Activated CD4-positive, CD25-positive, alpha-beta regulatory T cell treated with anti-CD3 and anti-CD28 coated beads, Interleukin-2, amount 50 U/mL, for 24 hours (primary cell): Measurements from ENCODE around the gene FN3KRP.

ENCODE experiments used
- ATAC-seq, 2 donors: fragments of 150-1000 bp; cut with Tn5 transposase; one replicate each; pipeline ENCODE4 v1.10.0; 2021; ENCODE audit warnings: mild to moderate bottlenecking in 1 of 2, moderate library complexity in 1 of 2

FN3KRP gene

GRCh38 chr17:82687871-82688270 lies 28.6 kb upstream of the FN3KRP start:
- no peak for ATAC-seq

- no peak for ATAC-seq
These were observed 27.4 kb upstream of the FN3KRP start for GRCh38 chr17:82689077-82689476.

GRCh38 chr17:82690786-82691489 lies 25.6 kb upstream of the FN3KRP start:
- ATAC-seq, result no peak

DNA sequence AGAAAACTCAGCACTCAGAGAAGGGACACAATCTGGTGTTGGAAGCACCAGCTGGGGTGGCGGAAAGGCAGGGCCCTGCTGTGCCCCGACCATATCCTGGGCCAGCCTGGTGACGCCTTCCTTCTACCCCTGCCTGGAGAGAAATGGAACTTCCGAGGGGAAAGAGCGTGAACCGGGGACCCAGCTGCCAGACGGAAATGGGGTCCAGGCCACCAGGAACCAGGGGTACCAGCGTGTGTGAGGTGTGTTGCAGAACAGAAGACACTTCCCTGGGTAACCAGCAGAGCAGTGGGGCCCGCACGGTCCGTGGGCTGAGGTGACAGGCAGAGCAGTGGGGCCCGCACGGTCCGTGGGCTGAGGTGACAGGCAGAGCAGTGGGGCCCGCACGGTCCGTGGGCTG lies 24.8 kb upstream of the FN3KRP start:
- no peak for ATAC-seq

GRCh38 chr17:82692268-82692667 lies 24.2 kb upstream of the FN3KRP start:
- ATAC-seq, result no peak

GRCh38 chr17:82693168-82693867 lies 23.2 kb upstream of the FN3KRP start:
- no peak for ATAC-seq

DNA sequence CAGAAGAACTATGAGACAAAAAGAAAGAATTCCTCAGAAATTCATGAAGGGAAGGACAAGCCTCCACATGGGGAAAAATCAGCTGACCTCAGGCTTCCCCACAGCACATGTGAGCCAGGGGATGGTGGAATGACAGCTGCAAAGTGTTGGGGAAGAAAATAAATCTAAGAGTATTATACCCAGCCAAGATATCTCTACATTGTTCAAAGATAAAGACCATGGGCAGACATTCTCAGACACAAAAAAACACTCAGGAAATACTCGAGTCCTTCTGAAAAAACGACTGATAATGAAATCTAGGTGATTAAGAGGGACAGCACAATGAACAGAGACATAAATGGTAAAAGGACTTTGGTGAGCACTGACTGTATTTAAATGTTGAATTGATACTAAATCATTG lies 21.9 kb upstream of the FN3KRP start:
- no peak for ATAC-seq

DNA sequence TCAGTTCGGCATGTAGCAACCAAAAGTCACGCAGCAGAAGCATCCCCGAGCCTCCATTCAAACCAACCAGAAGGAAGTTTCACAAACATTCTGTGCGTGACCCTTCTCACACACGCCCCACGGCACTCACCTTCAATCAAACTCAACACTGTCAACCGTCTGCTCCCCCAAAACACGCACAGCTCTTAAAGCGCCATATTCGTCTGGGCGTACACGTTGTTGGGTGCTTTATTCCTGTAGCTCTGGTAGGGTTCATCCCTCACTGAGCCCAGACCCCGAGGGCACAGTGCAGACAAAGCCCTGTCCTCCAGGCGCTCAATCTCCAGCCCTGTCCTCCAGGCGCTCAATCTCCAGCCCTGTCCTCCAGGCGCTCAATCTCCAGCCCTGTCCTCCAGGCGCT lies 20.2 kb upstream of the FN3KRP start:
- ATAC-seq, result no peak

GRCh38 chr17:82696916-82697807 lies 19.3 kb upstream of the FN3KRP start:
- no peak for ATAC-seq

DNA sequence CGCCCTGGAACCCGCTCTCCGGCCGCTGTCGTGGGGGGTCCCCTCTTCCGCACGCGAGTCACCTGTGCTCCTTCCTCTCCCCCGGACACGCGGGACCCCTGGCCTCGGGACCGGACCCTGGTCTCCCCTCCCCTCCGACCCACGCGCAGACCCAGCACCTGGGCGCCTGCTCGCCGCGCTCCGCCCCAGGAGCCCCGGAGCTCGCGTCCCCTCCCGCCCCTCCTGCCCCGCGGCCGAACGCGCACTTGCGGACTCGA lies 18.8 kb upstream of the FN3KRP start:
- no peak for ATAC-seq

DNA sequence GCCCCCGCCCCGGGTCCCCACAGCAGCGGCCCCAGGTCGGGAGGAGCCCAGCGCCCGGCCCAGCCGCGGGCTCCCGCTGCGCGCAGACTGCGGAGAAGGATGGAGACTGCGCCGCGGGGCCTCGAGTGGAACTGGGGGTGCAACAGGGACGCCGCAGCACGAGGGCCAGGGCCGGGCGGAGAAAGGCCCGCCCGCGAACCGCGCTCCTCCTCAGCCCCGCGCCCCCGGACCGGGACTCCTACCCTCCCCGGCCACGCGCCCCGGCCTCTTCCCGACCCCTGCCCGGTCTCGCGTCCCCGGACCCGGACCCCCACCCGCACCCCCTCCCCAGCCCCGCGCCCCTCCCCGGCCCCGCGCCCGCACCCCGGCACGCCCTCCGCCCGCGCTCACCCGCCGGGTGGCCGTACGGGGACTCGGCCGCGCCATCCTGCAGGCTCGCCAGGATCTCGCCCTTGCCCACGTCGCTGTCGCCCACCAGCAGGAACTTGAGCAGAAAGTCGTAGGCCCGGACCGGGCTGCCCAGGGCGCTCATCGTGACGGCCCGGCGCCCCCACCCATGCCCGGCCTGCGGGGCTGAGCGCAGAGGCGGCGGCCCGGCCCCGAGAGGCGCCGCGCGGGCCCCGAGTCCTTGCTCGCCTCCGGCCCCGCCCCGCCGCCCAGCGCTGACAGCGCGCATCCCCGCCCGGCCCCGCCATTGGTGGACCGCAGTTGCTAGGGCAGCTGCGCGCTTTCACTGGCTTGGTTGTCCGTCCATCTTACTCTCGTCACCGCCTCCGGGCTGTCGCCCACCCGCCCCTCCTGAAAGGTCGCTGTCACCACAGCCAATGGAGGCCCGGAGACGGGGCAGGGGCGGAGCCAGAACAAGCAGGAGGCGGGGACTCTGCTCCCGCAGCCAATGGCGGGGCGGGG lies 18.2 kb upstream of the FN3KRP start, which contains the start of gene RAB40B:
Gene RAB40B (minus strand): TSS at position 634 of the 909 bp plus-strand sequence. CDS start 102 bp downstream, at position 532.
- peak; percentile 97 to 99 for ATAC-seq

GRCh38 chr17:82698974-82699442 lies 17.5 kb upstream of the FN3KRP start:
- no peak for ATAC-seq

- ATAC-seq, result no peak
These were observed 17.0 kb upstream of the FN3KRP start for GRCh38 chr17:82699551-82699950.

- ATAC-seq, result no peak
These were observed 14.1 kb upstream of the FN3KRP start for GRCh38 chr17:82702231-82702927.

DNA sequence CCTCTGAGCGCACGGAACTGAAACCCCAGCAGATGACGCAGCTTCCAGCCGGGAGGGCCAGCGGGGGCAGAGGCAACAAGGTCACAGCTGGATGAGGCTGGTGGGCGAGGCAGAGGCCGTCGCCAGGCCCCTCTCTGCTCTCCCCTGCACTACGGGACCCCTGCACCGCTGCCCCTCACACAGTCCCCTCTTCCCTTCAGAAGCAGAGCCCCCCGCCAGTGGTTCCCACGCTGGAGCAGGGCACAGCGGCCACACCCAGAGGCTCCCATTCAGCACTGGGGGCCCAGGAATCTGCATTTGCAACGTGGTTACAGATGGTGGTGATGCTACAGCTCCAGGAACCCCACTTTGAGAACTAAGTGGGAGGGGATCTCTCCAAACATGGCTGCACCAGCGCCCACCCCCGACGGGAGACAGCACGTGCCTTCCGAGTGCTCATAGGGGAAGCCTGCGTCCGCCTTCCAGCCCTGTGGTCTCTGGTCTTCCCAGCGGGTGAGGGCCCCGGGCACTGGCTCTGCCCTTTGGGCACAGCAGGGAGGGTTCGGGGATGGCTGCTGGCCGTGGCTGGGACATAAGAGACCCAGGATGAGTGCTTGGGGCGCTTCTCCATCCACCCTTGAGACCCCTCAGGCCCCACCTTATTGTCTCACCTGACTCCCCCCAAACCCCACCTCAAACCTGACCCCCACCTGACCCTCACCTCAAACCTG lies 13.3 kb upstream of the FN3KRP start:
- ATAC-seq, result no peak

- ATAC-seq, result no peak
These were observed 12.3 kb upstream of the FN3KRP start for GRCh38 chr17:82703935-82704865.

- ATAC-seq, result no peak
These were observed 11.6 kb upstream of the FN3KRP start for GRCh38 chr17:82704886-82705285.

GRCh38 chr17:82705756-82706155 lies 10.8 kb upstream of the FN3KRP start:
- ATAC-seq, result no peak

DNA sequence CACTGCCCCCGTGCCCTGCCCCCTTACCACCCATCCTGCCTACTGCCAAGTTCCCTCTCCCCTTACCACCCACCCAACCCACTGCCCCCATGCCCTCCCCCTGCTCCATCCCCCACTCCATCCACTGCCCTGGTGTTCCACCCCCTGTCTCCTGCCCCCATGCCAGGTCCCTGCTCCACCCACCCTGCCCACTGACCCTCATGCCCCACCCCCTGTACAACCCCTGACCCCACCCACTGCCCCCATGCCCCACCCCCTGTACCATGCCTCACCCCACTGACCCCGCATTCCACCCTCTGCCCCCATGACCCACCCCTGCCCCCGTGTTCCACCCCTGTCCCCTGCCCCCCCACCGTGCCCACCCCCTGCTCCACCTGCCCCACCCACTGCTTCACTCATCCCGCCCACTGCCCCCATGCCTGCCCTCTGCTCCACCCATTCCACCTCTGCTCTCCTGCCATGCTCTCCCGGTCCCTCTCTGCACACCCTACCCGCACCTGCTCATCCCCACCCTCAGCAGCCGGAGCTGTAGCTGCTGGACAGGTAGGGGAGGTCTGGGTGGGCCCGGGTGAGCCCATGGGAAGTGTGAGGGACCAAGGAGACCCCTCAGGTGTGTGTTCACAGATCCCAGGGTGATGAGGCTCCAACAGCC lies 7.4 kb upstream of the FN3KRP start:
- ATAC-seq, result no peak
